Vagina (tissue), 2 donors: ENCODE data around the gene JDP2. TPM values are rescaled to one million over a fixed set of nuclear protein-coding genes. Genes with fewer than 3 reads are reported as not detected.

Experiments used
- DNase-seq, 2 donors: peaks; one replicate each; pipeline ENCODE4 v3.0.0-alpha.2; 2017; ENCODE audit errors: extremely low spot score in 2 of 2
- H3K27ac ChIP-seq: fragments of 200-600 bp; sonication (generic); one replicate; pipeline ENCODE4 v1.5.1; 2019
- H3K27me3 ChIP-seq: fragments of 200-600 bp; sonication (generic); one replicate; pipeline ENCODE4 v1.5.1; 2019
- H3K36me3 ChIP-seq, 2 donors: fragments of 200-600 bp; sonication (generic); one replicate each; pipeline ENCODE4 v1.5.1; 2017 to 2019
- H3K4me1 ChIP-seq: fragments of 200-600 bp; sonication (generic); one replicate; pipeline ENCODE4 v1.5.1; 2019
- H3K4me3 ChIP-seq, 2 donors: fragments of 200-600 bp; sonication (generic); 1 replicate in 1 of 2; 2 replicates in 1 of 2; pipeline ENCODE4 v1.5.1; 2016 to 2019
- H3K9me3 ChIP-seq: fragments of 200-600 bp; sonication (generic); one replicate; pipeline ENCODE4 v1.5.1; 2019
- CTCF ChIP-seq, 3 experiments: fragments of 450-650 bp in 2 of 3; fragments of 200-600 bp in 1 of 3; sonication (generic) in 1 of 3; IDR thresholded peaks; one replicate each; pipeline ENCODE4 v1.5.1; 2017 to 2019; ENCODE audit warnings: antibody characterized with exemption in 3 of 3, mild to moderate bottlenecking in 2 of 3, moderate library complexity in 2 of 3
- POLR2A ChIP-seq, 2 donors: fragments of 450-650 bp; IDR thresholded peaks; one replicate each; pipeline ENCODE4 v1.6.1; 2017; ENCODE audit warnings: antibody characterized with exemption in 2 of 2, mild to moderate bottlenecking in 2 of 2, moderate library complexity in 2 of 2
- POLR2AphosphoS5 ChIP-seq, 2 donors: sonication (generic); formaldehyde crosslinking; IDR thresholded peaks; one replicate each; pipeline ENCODE4 v1.9.0; 2017; ENCODE audit warnings: antibody characterized with exemption in 2 of 2, mild to moderate bottlenecking in 2 of 2, low read depth in 1 of 2; ENCODE audit not compliant: insufficient read depth in 1 of 2
- intact Hi-C: fragments of 100-400 bp; cut with DNase I; formaldehyde crosslinking; loops from one replicate; pipeline ENCODE4 v1.15.1; 2023
- total RNA-seq: library from RNA; depleted of rRNA; stranded (reverse); fragments of >200 nt; gene quantifications from one replicate; pipeline ENCODE4 v1.2.3, GENCODE V29; 2016

Gene JDP2
- total RNA-seq, 1 donor from 2014 or later, result 66.5 TPM

- intact Hi-C loops, result no loop called here
- no peaks in the 10 kb centered on the region for H3K27me3 ChIP-seq
- H3K9me3 ChIP-seq, result no peaks in the 10 kb centered on the region
- H3K4me1 ChIP-seq, result peaks cover 82% of the 10 kb centered on the region
- no peaks in the 10 kb centered on the region for H3K36me3 ChIP-seq
- H3K4me3 ChIP-seq, result no peak overlapping the region
- no peak for DNase-seq
- TF ChIP-seq CTCF (IDR thresholded peaks at IDR 0.05) (no peak), POLR2A (IDR thresholded peaks at IDR 0.05) (no peak), POLR2AphosphoS5 (IDR thresholded peaks at IDR 0.05; ENCODE audit: insufficient read depth in 1 of 2, low read depth in 1 of 2) (no peak)
- no peak overlapping the region for H3K27ac ChIP-seq
Observed at GRCh38 chr14:75456069-75456996, 28.5 kb downstream of the JDP2 start.

GRCh38 chr14:75456997-75457335 lies 29.1 kb downstream of the JDP2 start:
- TF ChIP-seq POLR2AphosphoS5 (IDR thresholded peaks at IDR 0.05; ENCODE audit: insufficient read depth in 1 of 2, low read depth in 1 of 2), result no peak
- TF ChIP-seq POLR2A (IDR thresholded peaks at IDR 0.05), result no peak
- no peak for TF ChIP-seq CTCF (IDR thresholded peaks at IDR 0.05)
- peak overlapping the region; percentile 5 for H3K27ac ChIP-seq
- intact Hi-C loops, result no loop called here
- H3K27me3 ChIP-seq, result no peaks in the 10 kb centered on the region
- DNase-seq, result no peak
- no peak overlapping the region for H3K4me3 ChIP-seq
- H3K9me3 ChIP-seq, result no peaks in the 10 kb centered on the region
- H3K36me3 ChIP-seq, result no peaks in the 10 kb centered on the region
- H3K4me1 ChIP-seq, result peaks cover 78% of the 10 kb centered on the region

- intact Hi-C loops, result no loop called here
- H3K36me3 ChIP-seq, result no peaks in the 10 kb centered on the region
- no peak for TF ChIP-seq CTCF (IDR thresholded peaks at IDR 0.05)
- TF ChIP-seq POLR2AphosphoS5 (IDR thresholded peaks at IDR 0.05; ENCODE audit: insufficient read depth in 1 of 2, low read depth in 1 of 2), result no peak
- no peak for TF ChIP-seq POLR2A (IDR thresholded peaks at IDR 0.05)
Observed at GRCh38 chr14:75457648-75458165, 29.9 kb downstream of the JDP2 start.

GRCh38 chr14:75458305-75458704 lies 30.5 kb downstream of the JDP2 start:
- Histone ChIP-seq H3K36me3 (no peaks in the 10 kb centered on the region), H3K4me3 (no peak overlapping the region), H3K27ac (no peak overlapping the region), H3K4me1 (peaks cover 64% of the 10 kb centered on the region), H3K9me3 (no peaks in the 10 kb centered on the region), H3K27me3 (no peaks in the 10 kb centered on the region)
- no peak for DNase-seq
- intact Hi-C loops, result no loop called here
- no peak for TF ChIP-seq POLR2A (IDR thresholded peaks at IDR 0.05)
- TF ChIP-seq POLR2AphosphoS5 (IDR thresholded peaks at IDR 0.05; ENCODE audit: insufficient read depth in 1 of 2, low read depth in 1 of 2), result no peak
- no peak for TF ChIP-seq CTCF (IDR thresholded peaks at IDR 0.05)

More at GRCh38 chr14:75457648-75458165, 29.9 kb downstream of the JDP2 start:
- peaks cover 70% of the 10 kb centered on the region for H3K4me1 ChIP-seq
- no peak for DNase-seq
- no peaks in the 10 kb centered on the region for H3K9me3 ChIP-seq
- no peak overlapping the region for H3K27ac ChIP-seq
- H3K27me3 ChIP-seq, result no peaks in the 10 kb centered on the region
- H3K4me3 ChIP-seq, result no peak overlapping the region
